Measurements from ENCODE around the gene SORCS3.

Gene SORCS3

DNA sequence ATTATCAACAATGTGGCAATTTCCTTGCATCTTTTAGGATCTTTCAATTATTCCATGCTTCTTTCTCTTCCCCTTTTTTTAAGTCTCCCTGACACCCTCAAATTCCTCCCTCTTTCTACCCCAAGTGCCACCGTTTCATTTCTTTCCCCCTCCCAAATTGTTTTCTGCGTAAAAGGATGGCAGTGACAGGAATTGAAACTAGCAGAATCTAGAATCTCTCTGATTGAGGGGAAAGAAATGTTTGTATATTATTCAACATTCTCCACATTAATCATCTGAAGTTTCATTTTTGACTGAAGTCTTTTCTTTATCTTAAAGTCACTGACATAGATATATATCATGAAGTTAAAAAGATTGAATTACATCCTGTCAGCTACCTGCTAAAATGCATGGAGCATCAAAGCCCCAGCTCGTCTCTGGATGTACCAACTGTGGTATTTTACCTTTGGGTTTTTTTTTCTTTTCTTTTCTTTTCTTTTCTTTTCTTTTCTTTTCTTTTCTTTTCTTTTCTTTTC lies 633.5 kb downstream of the SORCS3 start:
- no peak for DNase-seq (ENCODE audit: low read depth in 1 of 2, low spot score in 1 of 2)
- no peaks in the 10 kb centered on the region for H3K27me3 ChIP-seq (ENCODE audit: insufficient read depth, poor library complexity, severe bottlenecking)
- H3K4me3 ChIP-seq (replicated peaks; ENCODE audit: insufficient read depth, low read length): no peak overlapping the region
- no peak overlapping the region for H3K27ac ChIP-seq (replicated peaks)
- no peak for TF ChIP-seq SPI1 (IDR thresholded peaks at IDR 0.05; ENCODE audit: borderline replicate concordance, low read depth)
- no peak for TF ChIP-seq POLR2AphosphoS5 (IDR thresholded peaks at IDR 0.05; ENCODE audit: low read depth)
- TF ChIP-seq, protein P1, sequence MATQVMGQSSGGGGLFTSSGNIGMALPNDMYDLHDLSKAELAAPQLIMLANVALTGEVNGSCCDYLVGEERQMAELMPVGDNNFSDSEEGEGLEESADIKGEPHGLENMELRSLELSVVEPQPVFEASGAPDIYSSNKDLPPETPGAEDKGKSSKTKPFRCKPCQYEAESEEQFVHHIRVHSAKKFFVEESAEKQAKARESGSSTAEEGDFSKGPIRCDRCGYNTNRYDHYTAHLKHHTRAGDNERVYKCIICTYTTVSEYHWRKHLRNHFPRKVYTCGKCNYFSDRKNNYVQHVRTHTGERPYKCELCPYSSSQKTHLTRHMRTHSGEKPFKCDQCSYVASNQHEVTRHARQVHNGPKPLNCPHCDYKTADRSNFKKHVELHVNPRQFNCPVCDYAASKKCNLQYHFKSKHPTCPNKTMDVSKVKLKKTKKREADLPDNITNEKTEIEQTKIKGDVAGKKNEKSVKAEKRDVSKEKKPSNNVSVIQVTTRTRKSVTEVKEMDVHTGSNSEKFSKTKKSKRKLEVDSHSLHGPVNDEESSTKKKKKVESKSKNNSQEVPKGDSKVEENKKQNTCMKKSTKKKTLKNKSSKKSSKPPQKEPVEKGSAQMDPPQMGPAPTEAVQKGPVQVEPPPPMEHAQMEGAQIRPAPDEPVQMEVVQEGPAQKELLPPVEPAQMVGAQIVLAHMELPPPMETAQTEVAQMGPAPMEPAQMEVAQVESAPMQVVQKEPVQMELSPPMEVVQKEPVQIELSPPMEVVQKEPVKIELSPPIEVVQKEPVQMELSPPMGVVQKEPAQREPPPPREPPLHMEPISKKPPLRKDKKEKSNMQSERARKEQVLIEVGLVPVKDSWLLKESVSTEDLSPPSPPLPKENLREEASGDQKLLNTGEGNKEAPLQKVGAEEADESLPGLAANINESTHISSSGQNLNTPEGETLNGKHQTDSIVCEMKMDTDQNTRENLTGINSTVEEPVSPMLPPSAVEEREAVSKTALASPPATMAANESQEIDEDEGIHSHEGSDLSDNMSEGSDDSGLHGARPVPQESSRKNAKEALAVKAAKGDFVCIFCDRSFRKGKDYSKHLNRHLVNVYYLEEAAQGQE (IDR thresholded peaks at IDR 0.05; ENCODE audit: insufficient replicate concordance, low read depth): no peak
- TF ChIP-seq GABPA (IDR thresholded peaks at IDR 0.05; ENCODE audit: low read depth): no peak

GRCh38 chr10:105278439-105278838 lies 637.3 kb downstream of the SORCS3 start:
- H3K27ac ChIP-seq (replicated peaks): no peak overlapping the region
- no peaks in the 10 kb centered on the region for H3K27me3 ChIP-seq (ENCODE audit: insufficient read depth, poor library complexity, severe bottlenecking)
- TF ChIP-seq, protein P1 (IDR thresholded peaks at IDR 0.05; ENCODE audit: insufficient replicate concordance, low read depth): no peak
- TF ChIP-seq SPI1 (IDR thresholded peaks at IDR 0.05; ENCODE audit: borderline replicate concordance, low read depth) (no peak), GABPA (IDR thresholded peaks at IDR 0.05; ENCODE audit: low read depth) (no peak), POLR2AphosphoS5 (IDR thresholded peaks at IDR 0.05; ENCODE audit: low read depth) (no peak)
- TF ChIP-seq, protein P2, sequence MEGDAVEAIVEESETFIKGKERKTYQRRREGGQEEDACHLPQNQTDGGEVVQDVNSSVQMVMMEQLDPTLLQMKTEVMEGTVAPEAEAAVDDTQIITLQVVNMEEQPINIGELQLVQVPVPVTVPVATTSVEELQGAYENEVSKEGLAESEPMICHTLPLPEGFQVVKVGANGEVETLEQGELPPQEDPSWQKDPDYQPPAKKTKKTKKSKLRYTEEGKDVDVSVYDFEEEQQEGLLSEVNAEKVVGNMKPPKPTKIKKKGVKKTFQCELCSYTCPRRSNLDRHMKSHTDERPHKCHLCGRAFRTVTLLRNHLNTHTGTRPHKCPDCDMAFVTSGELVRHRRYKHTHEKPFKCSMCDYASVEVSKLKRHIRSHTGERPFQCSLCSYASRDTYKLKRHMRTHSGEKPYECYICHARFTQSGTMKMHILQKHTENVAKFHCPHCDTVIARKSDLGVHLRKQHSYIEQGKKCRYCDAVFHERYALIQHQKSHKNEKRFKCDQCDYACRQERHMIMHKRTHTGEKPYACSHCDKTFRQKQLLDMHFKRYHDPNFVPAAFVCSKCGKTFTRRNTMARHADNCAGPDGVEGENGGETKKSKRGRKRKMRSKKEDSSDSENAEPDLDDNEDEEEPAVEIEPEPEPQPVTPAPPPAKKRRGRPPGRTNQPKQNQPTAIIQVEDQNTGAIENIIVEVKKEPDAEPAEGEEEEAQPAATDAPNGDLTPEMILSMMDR (IDR thresholded peaks at IDR 0.05; ENCODE audit: insufficient read depth, low read length): no peak
- DNase-seq (ENCODE audit: low read depth in 1 of 2, low spot score in 1 of 2): no peak
- H3K4me3 ChIP-seq (replicated peaks; ENCODE audit: insufficient read depth, low read length): no peak overlapping the region

GRCh38 chr10:105279101-105279500 lies 638.0 kb downstream of the SORCS3 start:
- TF ChIP-seq POLR2AphosphoS5 (IDR thresholded peaks at IDR 0.05; ENCODE audit: low read depth) (no peak), SPI1 (IDR thresholded peaks at IDR 0.05; ENCODE audit: borderline replicate concordance, low read depth) (no peak), GABPA (IDR thresholded peaks at IDR 0.05; ENCODE audit: low read depth) (no peak)
- TF ChIP-seq, protein P1 (IDR thresholded peaks at IDR 0.05; ENCODE audit: insufficient replicate concordance, low read depth): no peak
- TF ChIP-seq, protein P2 (IDR thresholded peaks at IDR 0.05; ENCODE audit: insufficient read depth, low read length): no peak
- Histone ChIP-seq H3K27me3 (ENCODE audit: insufficient read depth, poor library complexity, severe bottlenecking) (no peaks in the 10 kb centered on the region), H3K4me3 (replicated peaks; ENCODE audit: insufficient read depth, low read length) (no peak overlapping the region), H3K27ac (replicated peaks) (no peak overlapping the region)
- DNase-seq (ENCODE audit: low read depth in 1 of 2, low spot score in 1 of 2): no peak

Data from HL-60 (cell line).